Measurements from ENCODE around the gene PPP2R1A.
"Not testable (repeated sequence)": the region's sequence is repeated elsewhere in the genome, so short reads cannot be mapped to it uniquely, and the experiment has no call there.

PPP2R1A gene

GRCh38 chr19:52200044-52200443 lies 10.2 kb downstream of the PPP2R1A start:
- DNase-seq (ENCODE audit: low read depth, low spot score): peak; percentile 27
- H3K4me3 ChIP-seq (ENCODE audit: low read depth, low read length): no peak overlapping the region
- TF ChIP-seq, protein P1, sequence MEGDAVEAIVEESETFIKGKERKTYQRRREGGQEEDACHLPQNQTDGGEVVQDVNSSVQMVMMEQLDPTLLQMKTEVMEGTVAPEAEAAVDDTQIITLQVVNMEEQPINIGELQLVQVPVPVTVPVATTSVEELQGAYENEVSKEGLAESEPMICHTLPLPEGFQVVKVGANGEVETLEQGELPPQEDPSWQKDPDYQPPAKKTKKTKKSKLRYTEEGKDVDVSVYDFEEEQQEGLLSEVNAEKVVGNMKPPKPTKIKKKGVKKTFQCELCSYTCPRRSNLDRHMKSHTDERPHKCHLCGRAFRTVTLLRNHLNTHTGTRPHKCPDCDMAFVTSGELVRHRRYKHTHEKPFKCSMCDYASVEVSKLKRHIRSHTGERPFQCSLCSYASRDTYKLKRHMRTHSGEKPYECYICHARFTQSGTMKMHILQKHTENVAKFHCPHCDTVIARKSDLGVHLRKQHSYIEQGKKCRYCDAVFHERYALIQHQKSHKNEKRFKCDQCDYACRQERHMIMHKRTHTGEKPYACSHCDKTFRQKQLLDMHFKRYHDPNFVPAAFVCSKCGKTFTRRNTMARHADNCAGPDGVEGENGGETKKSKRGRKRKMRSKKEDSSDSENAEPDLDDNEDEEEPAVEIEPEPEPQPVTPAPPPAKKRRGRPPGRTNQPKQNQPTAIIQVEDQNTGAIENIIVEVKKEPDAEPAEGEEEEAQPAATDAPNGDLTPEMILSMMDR (IDR thresholded peaks at IDR 0.05; ENCODE audit: low read depth, low read length): no peak
- in situ Hi-C loops (cut with HindIII; ENCODE audit: low sequenced_read_pairs): no loop called here

- in situ Hi-C loops (cut with HindIII; ENCODE audit: low sequenced_read_pairs); H3K4me3 ChIP-seq (ENCODE audit: low read depth, low read length); DNase-seq (ENCODE audit: low read depth, low spot score): not testable (repeated sequence)
Observed at GRCh38 chr19:52200755-52201391, 11.0 kb downstream of the PPP2R1A start.

DNA sequence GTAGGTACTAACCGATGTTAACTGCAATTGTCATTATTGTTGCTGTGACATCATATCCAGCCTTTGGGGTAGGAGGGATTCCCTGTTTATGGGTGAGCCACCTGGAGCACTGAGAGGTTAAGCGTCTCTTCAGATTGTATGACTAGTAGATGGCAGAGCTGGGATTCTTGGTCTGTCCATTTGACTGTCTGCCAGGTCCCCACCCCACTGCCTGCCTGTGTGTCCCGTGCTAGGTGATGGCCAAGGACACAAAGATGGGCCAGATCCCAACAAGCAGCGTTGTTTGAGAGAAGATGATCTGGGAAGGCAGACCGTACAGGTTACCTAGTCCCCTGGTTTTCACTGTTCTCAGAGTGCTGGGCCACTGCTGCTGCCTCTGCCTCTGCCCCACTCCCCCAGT lies 16.6 kb downstream of the PPP2R1A start:
- in situ Hi-C loops (cut with HindIII; ENCODE audit: low sequenced_read_pairs): no loop called here
- TF ChIP-seq, protein P1 (IDR thresholded peaks at IDR 0.05; ENCODE audit: low read depth, low read length): no peak
- DNase-seq (ENCODE audit: low read depth, low spot score): no peak
- H3K4me3 ChIP-seq (ENCODE audit: low read depth, low read length): no peak overlapping the region

GRCh38 chr19:52211203-52211602 lies 21.4 kb downstream of the PPP2R1A start:
- no peak overlapping the region for H3K4me3 ChIP-seq (ENCODE audit: low read depth, low read length)
- no peak for DNase-seq (ENCODE audit: low read depth, low spot score)
- in situ Hi-C loops (cut with HindIII; ENCODE audit: low sequenced_read_pairs): no loop called here
- TF ChIP-seq, protein P1 (IDR thresholded peaks at IDR 0.05; ENCODE audit: low read depth, low read length): no peak

DNA sequence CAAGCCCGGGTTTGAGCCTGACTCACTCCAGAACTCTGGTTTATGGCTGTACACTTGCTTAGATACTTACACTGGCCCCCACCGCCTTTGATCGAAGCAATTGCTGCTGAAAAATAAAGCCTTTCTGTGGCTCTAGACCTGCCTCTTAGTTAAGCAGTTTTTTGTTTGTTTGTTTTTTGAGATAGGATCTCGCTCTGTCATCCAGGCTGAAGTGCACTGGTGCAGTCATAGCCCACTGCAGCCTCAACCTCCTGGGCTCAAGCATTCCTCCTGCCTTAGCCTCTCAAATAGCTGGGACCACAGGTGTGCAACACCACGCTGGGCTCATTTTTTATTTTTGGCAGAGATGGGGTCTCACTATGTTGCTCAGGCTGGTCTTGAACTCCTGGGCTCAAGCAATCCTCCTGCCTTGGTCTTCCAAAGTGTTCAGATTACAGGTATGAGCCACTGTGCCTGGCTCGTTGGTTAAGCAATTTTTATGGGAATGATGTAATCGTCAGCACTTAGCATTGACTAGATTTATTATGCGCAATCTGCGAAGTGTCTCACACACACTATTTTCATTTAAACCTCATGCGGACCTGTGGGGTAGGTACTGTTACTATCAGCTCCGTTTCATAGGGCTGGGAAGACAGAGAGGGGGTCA lies 22.2 kb downstream of the PPP2R1A start:
- in situ Hi-C loops (cut with HindIII; ENCODE audit: low sequenced_read_pairs): no loop called here
- TF ChIP-seq, protein P1 (IDR thresholded peaks at IDR 0.05; ENCODE audit: low read depth, low read length): no peak
- DNase-seq (ENCODE audit: low read depth, low spot score): no peak
- no peak overlapping the region for H3K4me3 ChIP-seq (ENCODE audit: low read depth, low read length)

DNA sequence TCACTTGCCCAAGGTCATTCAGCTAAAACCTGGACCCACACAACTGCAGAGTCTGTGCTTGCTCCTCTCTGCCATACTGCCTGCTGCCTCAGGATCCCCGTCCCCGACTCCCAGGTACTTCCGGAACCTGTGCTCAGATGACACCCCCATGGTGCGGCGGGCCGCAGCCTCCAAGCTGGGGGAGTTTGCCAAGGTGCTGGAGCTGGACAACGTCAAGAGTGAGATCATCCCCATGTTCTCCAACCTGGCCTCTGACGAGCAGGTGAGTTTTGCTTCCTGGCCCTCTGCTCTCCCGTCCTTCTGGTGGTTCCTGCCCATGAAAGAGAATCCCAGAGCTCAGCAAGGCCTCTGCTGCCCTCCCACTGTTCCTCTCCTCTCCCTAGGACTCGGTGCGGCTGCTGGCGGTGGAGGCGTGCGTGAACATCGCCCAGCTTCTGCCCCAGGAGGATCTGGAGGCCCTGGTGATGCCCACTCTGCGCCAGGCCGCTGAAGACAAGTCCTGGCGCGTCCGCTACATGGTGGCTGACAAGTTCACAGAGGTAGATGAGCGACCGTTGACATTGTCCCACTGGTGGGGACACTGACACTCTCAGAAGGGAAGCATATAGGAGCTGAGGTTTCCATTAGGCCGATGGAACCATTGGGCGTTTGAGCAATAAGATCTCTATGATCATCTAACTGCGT lies 22.9 kb downstream of the PPP2R1A start:
- H3K4me3 ChIP-seq (ENCODE audit: low read depth, low read length): no peak overlapping the region
- in situ Hi-C loops (cut with HindIII; ENCODE audit: low sequenced_read_pairs): no loop called here
- no peak for DNase-seq (ENCODE audit: low read depth, low spot score)
- TF ChIP-seq, protein P1 (IDR thresholded peaks at IDR 0.05; ENCODE audit: low read depth, low read length): no peak

- no peak overlapping the region for H3K4me3 ChIP-seq (ENCODE audit: low read depth, low read length)
- TF ChIP-seq, protein P1 (IDR thresholded peaks at IDR 0.05; ENCODE audit: low read depth, low read length): no peak
- DNase-seq (ENCODE audit: low read depth, low spot score): no peak
- in situ Hi-C loops (cut with HindIII; ENCODE audit: low sequenced_read_pairs): no loop called here
Observed at GRCh38 chr19:52214241-52214640, 24.4 kb downstream of the PPP2R1A start.
